GM19240 (cell line): ENCODE data around the gene FAM9C.
"Not testable (repeated sequence)": the region's sequence is repeated elsewhere in the genome, so short reads cannot be mapped to it uniquely, and the experiment has no call there.

Experiments used
- DNase-seq: peaks from one replicate; pipeline ENCODE4 v3.0.0; 2011; ENCODE audit warnings: low spot score; ENCODE audit not compliant: insufficient read length

FAM9C gene

GRCh38 chrX:13044441-13044840 lies at the start of gene FAM9C:
FAM9C (minus strand) TSS chrX:13044620; CDS start chrX:13043789, 831 bp downstream.
- no peak for DNase-seq

GRCh38 chrX:13093529-13094140 lies 49.2 kb upstream of the FAM9C start:
- DNase-seq = no peak

- no peak for DNase-seq
These were observed 48.1 kb upstream of the FAM9C start for GRCh38 chrX:13092455-13092941.

- no peak for DNase-seq
These were observed 46.8 kb upstream of the FAM9C start for GRCh38 chrX:13091111-13091765.

GRCh38 chrX:13090339-13091110 lies 46.1 kb upstream of the FAM9C start:
- DNase-seq = no peak

- no peak for DNase-seq
These were observed 45.6 kb upstream of the FAM9C start for GRCh38 chrX:13090027-13090338.

- no peak for DNase-seq
These were observed 43.7 kb upstream of the FAM9C start for GRCh38 chrX:13088156-13088487.

- DNase-seq = peak; percentile 41
These were observed 43.1 kb upstream of the FAM9C start for GRCh38 chrX:13087322-13088155.

- not testable (repeated sequence) for DNase-seq
These were observed 42.4 kb upstream of the FAM9C start for GRCh38 chrX:13086793-13087321.

- DNase-seq = no peak
These were observed 41.7 kb upstream of the FAM9C start for GRCh38 chrX:13086076-13086475.

GRCh38 chrX:13085526-13085925 lies 41.1 kb upstream of the FAM9C start:
- DNase-seq = no peak

- DNase-seq = no peak
These were observed 40.2 kb upstream of the FAM9C start for GRCh38 chrX:13084611-13085010.

- not testable (repeated sequence) for DNase-seq
These were observed 39.4 kb upstream of the FAM9C start for GRCh38 chrX:13083755-13084326.

- DNase-seq = no peak
These were observed 38.0 kb upstream of the FAM9C start for GRCh38 chrX:13082206-13083065.

GRCh38 chrX:13081395-13082205 lies 37.2 kb upstream of the FAM9C start:
- DNase-seq = no peak

- no peak for DNase-seq
These were observed 35.8 kb upstream of the FAM9C start for GRCh38 chrX:13080128-13080795.

GRCh38 chrX:13078739-13079444 lies 34.5 kb upstream of the FAM9C start:
- DNase-seq = no peak

- DNase-seq = no peak
These were observed 32.7 kb upstream of the FAM9C start for GRCh38 chrX:13077168-13077567.
